Measurements from ENCODE around the gene SCN5A. TPM values are rescaled to one million over a fixed set of nuclear protein-coding genes. Genes with fewer than 3 reads are reported as not detected.
A peak's percentile ranks its signal among the peaks of the same experiment; 100 is the strongest.

The SCN5A gene
- total RNA-seq, 1 donor from 2014 or later, result 239 TPM

DNA sequence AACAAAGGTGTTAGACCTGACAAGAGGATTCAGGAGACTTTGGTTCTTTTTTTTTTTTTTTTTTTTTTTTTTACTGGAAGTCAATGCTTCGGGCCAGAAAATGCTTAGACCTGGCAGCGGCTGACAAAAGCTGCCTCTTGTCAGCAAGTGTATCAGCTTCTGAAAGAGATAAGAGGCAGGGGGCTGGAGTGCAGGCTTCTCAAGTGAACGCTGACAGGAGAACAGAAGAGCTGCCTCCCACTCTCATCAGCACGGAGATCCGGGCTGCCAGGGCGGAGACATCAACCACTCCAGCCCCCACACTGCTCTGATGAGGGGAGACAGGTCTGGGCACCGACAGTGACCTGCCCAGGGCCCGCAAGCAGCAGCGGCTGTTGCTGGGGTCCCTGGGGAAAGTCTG is 9.4 kb upstream of the SCN5A start:
- Histone ChIP-seq H3K36me3 (no peaks in the 10 kb centered on the region), H3K4me3 (no peak overlapping the region), H3K27me3 (ENCODE audit: low read depth) (peaks cover 66% of the 10 kb centered on the region), H3K27ac (replicated peaks) (no peak overlapping the region), H3K4me1 (no peaks in the 10 kb centered on the region), H3K9me3 (replicated peaks) (peaks cover 29% of the 10 kb centered on the region)
- DNase-seq, result no peak
- TF ChIP-seq, protein P1, sequence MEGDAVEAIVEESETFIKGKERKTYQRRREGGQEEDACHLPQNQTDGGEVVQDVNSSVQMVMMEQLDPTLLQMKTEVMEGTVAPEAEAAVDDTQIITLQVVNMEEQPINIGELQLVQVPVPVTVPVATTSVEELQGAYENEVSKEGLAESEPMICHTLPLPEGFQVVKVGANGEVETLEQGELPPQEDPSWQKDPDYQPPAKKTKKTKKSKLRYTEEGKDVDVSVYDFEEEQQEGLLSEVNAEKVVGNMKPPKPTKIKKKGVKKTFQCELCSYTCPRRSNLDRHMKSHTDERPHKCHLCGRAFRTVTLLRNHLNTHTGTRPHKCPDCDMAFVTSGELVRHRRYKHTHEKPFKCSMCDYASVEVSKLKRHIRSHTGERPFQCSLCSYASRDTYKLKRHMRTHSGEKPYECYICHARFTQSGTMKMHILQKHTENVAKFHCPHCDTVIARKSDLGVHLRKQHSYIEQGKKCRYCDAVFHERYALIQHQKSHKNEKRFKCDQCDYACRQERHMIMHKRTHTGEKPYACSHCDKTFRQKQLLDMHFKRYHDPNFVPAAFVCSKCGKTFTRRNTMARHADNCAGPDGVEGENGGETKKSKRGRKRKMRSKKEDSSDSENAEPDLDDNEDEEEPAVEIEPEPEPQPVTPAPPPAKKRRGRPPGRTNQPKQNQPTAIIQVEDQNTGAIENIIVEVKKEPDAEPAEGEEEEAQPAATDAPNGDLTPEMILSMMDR (IDR thresholded peaks at IDR 0.05; ENCODE audit: borderline replicate concordance), result no peak
- intact Hi-C loops (cut with micrococcal nuclease), result no loop called here

DNA sequence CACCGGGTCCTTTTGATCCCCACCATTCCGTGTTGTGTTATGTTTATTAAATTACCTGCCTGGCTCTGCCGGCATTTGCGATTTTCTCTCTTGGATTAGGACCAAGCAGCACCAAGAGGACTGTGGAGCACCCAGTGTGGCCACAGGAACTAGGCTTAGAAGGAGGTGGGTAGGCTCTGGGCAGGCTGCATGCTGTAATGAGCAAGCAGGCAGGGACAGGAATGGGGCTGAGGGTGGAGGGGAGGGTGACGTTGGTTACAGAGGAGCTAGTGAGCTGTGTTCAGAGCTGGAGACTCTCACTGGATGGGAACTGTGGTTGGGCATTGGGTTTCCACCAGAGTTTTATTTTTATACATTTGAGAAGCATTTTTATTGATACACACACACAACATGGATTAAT is 7.9 kb upstream of the SCN5A start:
- H3K27me3 ChIP-seq (ENCODE audit: low read depth), result peaks cover 73% of the 10 kb centered on the region
- H3K36me3 ChIP-seq, result no peaks in the 10 kb centered on the region
- H3K9me3 ChIP-seq (replicated peaks), result peaks cover 15% of the 10 kb centered on the region
- H3K4me3 ChIP-seq, result no peak overlapping the region
- intact Hi-C loops (cut with micrococcal nuclease), result no loop called here
- TF ChIP-seq, protein P1 (IDR thresholded peaks at IDR 0.05; ENCODE audit: borderline replicate concordance), result no peak
- no peak for DNase-seq
- H3K4me1 ChIP-seq, result no peaks in the 10 kb centered on the region
- no peak overlapping the region for H3K27ac ChIP-seq (replicated peaks)

DNA sequence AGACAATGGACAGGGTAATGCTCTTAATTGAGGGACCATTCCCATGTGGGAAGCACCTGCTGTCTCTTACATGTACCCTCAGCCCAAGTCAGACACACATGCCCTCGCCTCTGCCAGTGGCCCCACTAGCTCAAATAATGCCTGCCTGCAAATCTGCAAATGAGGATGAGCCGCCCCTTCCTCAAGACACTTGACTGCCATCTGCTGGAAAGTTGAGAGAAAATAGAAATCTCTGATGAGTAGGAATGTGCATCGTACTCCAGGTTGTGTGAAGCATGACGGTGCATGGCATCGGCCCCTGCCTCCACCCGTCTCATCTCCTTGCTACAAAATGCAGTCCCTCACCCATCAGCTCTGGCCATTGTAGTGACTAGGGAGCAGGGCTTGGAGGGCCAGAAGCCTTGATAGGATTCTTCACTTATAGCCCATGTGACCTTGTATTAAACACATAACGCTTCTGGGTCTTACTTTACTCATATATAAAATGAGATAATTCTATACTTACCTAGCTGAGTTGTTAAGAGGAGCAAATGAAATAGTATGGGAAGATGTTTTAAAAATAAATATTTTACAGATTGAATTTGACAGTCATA is 6.3 kb upstream of the SCN5A start:
- Histone ChIP-seq H3K4me3 (no peak overlapping the region), H3K4me1 (no peaks in the 10 kb centered on the region), H3K36me3 (no peaks in the 10 kb centered on the region), H3K27ac (replicated peaks) (no peak overlapping the region), H3K27me3 (ENCODE audit: low read depth) (peaks cover 76% of the 10 kb centered on the region), H3K9me3 (replicated peaks) (no peaks in the 10 kb centered on the region)
- intact Hi-C loops (cut with micrococcal nuclease), result no loop called here
- DNase-seq, result no peak
- TF ChIP-seq, protein P1 (IDR thresholded peaks at IDR 0.05; ENCODE audit: borderline replicate concordance), result peak; percentile 60

DNA sequence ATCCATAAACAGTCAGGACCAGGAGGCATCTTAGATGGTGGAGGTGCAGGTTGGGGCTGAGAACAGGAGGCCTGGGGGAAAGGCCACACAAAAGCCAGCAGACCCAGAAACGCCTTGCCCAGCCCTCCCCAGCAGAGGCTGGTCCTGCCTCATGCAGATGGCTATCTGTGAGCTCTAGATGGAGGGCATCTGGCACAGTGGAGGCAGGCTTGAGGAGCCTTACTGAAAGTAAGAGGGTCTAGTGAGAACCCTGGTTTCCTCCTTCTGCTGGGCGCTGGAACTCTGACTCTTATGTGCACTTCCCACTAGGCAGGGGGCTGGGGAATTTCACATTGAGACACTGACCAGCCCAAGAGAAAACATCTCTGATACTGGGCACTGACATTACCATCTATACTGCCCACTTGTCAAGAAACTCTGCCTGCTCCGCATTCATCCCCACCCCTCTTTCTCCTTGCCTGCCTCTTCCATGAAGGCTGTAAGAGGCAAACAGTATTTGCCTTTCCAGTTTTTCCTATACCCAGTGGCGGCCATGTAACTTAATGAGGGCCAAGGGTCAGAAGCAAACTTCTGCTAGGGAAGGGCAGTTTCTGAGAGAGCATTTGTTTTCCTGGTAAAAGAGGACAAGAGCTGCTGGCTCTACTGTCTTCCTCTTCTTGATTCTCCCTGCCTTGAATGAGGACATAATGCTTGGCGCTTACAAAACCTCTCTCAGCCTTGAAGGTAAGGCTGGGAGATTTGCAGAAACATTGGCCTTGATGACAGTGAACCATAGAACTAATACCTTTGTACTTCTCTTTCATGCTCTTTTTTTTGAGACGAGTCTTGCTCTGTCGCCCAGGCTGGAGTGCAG is 4.4 kb upstream of the SCN5A start:
- peaks cover 68% of the 10 kb centered on the region for H3K27me3 ChIP-seq (ENCODE audit: low read depth)
- DNase-seq, result no peak
- intact Hi-C loops (cut with micrococcal nuclease), result loop anchor here (5.0 kb wide), 1 partner anchor 127 kb away; no protein-coding TSS in a partner anchor
- H3K9me3 ChIP-seq (replicated peaks), result no peaks in the 10 kb centered on the region
- H3K4me3 ChIP-seq, result no peak overlapping the region
- H3K27ac ChIP-seq (replicated peaks), result no peak overlapping the region
- H3K4me1 ChIP-seq, result peaks cover 10% of the 10 kb centered on the region
- TF ChIP-seq, protein P1 (IDR thresholded peaks at IDR 0.05; ENCODE audit: borderline replicate concordance), result no peak
- no peaks in the 10 kb centered on the region for H3K36me3 ChIP-seq

DNA sequence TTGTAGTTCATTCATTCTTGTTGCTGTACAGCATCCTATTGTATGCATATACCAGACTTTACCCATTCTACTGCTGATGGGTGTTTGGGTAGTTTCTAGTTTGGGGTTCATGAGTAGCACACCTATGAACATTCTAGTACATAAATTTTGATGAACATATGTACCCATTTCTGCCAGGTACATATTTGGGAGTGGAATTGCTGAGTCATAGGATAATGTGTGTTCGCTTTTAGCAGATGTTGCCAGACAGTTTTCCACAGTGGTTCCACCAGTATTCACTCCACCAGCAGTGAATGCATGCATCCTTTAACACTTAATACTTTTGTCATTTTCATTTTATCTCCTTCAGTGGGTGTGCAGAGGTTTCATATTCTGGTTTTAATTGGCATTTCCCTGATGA is 3.4 kb upstream of the SCN5A start:
- H3K4me1 ChIP-seq, result peaks cover 20% of the 10 kb centered on the region
- no peaks in the 10 kb centered on the region for H3K9me3 ChIP-seq (replicated peaks)
- no peak overlapping the region for H3K4me3 ChIP-seq
- TF ChIP-seq, protein P1 (IDR thresholded peaks at IDR 0.05; ENCODE audit: borderline replicate concordance), result no peak
- DNase-seq, result no peak
- no peak overlapping the region for H3K27ac ChIP-seq (replicated peaks)
- H3K36me3 ChIP-seq, result no peaks in the 10 kb centered on the region
- intact Hi-C loops (cut with micrococcal nuclease), result loop anchor here (5.0 kb wide), 1 partner anchor 126 kb away; no protein-coding TSS in a partner anchor
- peaks cover 68% of the 10 kb centered on the region for H3K27me3 ChIP-seq (ENCODE audit: low read depth)

All from left ventricle myocardium inferior (tissue), 1 donor.